ENCODE results near the gene HSPG2.

Gene HSPG2

DNA sequence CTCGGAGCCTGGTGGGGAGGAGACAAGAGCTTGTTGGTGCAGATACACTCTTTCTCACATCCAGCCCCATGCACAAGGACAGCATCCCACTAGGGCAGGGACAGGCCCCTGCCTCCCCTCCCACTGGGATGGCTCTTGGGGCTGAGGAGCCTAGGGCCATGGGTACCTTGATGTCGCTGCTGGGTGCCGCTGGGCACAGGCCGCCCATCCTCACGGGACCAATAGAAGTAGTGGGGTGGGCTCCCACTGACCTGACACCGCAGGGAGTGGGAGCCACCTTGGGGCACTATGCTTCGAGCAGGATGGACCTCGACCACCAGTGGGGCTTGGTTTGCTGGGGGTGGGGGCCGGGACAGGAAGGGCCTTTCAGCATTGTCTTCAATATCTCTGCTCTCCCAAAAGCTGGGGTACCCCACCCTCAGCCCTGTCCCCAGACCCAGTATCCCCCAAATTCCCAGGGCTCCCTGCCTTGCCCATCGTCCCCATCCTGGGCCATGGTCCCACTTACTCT is 77.4 kb downstream of the HSPG2 start:
- no peak for DNase-seq

DNA sequence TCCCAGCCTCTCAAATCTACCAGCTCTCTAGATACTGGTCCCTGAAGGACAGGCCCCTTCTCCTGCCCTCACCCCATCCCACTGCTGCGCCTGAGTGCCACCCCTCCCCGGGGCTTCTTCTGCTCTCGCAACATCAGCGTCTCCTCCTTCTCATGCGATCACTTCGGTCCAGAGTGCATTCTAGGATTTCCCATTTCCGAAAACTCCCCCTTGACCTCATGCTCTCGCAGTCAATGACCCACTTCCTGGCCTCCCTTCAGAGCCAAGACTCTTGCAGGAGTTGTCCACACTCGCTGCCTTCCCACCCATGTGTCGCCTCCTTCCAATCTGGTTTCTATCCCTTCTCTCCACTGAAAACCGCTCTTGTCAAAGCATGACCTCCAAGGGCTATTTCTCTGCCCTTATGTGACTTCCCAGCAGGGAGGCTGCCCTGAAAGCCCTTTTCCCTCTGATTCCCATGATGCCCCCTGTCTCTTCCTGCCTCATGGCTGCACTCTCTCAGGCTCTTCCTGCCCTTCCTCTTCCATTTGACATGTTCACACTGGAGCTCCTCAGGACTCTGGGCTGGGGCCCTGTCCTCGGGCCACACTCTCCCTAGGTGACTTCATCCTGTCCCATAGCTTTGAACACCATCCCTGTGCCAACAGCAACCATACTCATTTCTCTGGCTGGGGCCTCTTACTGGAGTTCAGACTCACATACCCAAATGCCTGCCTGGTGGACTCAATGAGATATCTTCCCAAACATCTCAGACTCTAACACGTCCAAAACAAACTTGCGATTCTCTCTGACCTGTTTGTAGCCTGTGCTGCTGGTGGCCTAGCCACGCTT is 79.1 kb downstream of the HSPG2 start:
- DNase-seq: no peak

DNA sequence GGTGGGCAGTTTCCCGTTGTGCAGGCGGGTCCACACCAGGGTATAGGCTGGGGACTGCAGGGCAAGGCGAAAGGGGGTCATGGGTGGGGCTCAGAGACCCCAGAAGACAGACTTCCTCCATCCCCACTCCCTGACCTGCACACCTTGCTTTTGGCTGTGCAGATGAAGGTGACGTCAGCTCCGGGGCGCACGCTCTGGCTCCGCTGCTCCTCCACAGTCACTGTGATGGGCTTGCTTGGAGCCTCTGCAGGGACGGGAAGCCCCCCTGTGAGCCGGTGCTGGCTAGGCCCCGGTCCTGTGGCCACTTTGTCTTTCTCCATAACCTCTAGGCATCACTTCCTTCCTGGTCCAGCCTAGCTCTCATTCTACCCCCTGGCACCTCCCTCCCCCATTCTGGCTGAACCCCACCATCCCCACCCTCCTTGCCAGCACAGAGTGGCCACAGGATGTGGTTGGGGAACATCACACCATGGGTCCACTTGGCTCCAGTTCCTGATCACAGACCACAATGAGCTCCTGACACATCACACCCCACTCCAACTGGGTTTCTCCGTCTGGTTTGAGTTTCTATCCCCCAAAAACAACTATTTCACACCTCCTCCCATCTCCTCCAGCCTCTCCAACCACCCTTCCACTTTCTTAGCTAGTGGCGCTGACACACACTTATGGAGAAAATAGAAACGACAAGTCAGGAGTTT is 79.8 kb downstream of the HSPG2 start:
- DNase-seq: no peak

GRCh38 chr1:21855257-21856096 is 81.6 kb downstream of the HSPG2 start:
- no peak for DNase-seq

GRCh38 chr1:21854751-21855131 is 82.4 kb downstream of the HSPG2 start:
- DNase-seq: no peak

GRCh38 chr1:21854090-21854750 is 82.9 kb downstream of the HSPG2 start:
- DNase-seq: no peak

GRCh38 chr1:21853131-21853427 is 84.0 kb downstream of the HSPG2 start:
- no peak for DNase-seq

DNA sequence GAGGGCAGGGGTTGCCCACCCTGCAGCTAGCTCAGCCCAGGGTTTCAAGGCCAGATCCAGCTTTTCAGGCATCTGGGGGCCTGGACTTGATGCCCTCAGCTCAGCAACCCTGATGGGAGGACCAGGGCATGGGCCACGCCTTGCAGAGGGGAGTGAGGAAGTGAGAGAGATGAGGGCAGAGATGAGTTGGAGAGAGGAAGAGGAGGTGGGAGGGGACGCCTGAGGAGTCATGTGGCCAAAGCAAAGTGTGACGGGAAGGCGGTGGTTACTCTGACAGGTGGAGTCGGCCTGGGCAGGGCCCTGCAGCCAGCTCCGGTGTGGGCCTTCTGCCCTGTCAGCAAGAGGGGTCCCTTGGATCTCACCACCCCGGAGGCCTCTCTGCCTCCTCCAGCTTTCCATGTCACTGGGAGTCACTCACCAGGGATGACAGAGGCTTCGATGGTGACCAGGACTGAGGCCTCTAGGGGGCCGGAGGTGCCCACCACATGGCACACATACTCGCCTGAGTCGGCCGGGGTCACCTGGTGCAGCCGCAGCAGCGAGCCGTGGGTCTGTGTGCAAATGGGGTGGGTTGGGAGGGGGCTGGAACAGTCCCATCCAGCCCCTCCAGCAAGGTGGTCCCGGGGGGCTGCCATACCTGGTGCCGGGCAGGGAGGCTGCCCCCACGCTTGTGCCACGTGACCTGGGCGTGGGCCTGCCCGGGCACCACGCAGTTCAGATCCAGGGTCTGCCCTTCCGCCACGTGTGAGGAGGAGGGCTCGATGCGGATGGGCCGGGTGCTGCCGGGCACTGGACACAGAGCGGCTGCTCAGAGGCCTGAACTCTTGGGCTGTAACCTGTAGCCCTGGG is 84.6 kb downstream of the HSPG2 start:
- no peak for DNase-seq

GRCh38 chr1:21851430-21852250 is 85.5 kb downstream of the HSPG2 start:
- DNase-seq: no peak

- no peak for DNase-seq
These were observed 87.1 kb downstream of the HSPG2 start for GRCh38 chr1:21849909-21850576.

- DNase-seq: no peak
These were observed 88.5 kb downstream of the HSPG2 start for GRCh38 chr1:21848524-21849174.

GRCh38 chr1:21847223-21848205 is 89.6 kb downstream of the HSPG2 start:
- DNase-seq: no peak

DNA sequence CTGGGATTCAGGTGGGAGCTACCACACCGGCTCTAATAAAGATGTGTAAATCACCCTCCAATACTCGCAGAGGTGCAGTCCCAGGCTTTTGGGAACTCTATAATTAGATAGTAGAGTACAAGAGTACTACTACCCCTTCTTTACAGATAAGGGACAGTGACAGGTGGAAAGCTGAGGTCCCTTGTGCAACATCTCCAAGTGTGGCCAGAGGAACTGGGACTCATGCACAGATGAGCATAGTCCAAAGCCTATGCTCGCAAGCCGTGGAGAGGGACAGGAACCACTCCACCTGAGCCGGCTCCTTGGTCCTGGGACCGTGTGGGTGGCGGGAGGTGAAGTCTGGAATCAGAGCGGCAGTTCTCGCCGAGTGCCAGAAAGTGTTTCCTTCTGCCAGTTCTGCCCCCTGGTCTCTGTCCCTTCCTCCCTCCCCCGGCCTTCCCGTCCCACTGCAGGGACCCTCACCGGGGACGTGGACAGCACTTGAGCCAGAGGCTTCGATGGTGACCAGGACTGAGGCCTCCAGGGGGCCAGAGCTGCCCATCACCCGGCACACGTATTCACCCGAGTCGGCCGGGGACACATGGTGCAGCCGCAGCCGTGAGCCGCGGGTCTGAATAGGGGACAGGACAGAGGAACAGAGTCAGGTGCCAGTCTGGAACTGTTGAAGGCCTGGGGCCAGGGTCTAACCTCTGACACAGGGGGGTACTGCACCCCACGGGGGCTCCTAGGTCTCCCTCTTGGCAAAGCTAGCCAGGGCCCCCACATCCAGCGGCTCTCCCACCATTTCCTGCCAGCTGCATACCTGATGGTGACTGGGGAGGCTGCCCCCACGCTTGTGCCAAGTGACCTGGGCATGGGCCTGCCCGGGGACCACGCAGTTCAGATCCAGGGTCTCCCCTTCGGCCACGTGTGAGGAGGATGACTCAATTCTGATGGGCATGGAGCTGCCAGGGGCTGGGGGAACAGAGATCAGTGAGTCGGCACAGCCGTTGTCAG is 91.2 kb downstream of the HSPG2 start:
- no peak for DNase-seq

DNA sequence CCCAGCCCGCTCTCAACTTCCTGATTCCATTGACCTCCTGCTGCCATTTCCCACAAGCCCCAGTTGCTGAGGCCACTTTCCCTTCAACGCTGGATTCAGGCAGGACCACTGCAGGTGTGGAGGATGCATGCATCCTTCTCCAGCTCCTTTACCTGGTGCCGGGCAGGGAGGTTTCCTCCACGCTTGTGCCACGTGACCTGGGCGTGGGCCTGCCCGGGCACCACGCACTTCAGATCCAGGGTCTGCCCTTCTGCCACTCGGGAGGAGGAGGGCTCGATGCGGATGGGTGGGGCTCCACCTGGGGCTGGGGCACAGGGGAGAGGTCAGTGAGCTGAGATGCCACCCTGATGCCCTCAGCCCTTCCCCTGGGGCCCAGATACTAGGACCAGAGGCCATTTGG is 93.1 kb downstream of the HSPG2 start:
- DNase-seq: no peak

- DNase-seq: no peak
These were observed 93.9 kb downstream of the HSPG2 start for GRCh38 chr1:21843208-21843607.

GRCh38 chr1:21842606-21843162 is 94.4 kb downstream of the HSPG2 start:
- DNase-seq: no peak

GRCh38 chr1:21841852-21842466 is 95.2 kb downstream of the HSPG2 start:
- no peak for DNase-seq

Measured in HCEC 1CT (cell line).